HepG2 (cell line): ENCODE measurements around the gene TIPIN. TPM values are rescaled to one million over a fixed set of nuclear protein-coding genes. Genes with fewer than 3 reads are reported as not detected.

Experiments used
- ATAC-seq: fragments of 200-7000 bp; cut with Tn5 transposase; 3 replicates; pipeline ENCODE4 v1.9.1; 2020; ENCODE audit warnings: mild to moderate bottlenecking, moderate library complexity
- BruUV-seq: library from RNA; stranded (reverse); fragments of 400-500 nt; replicated peaks from 2 replicates; lab custom pipeline; 2021; lab: Mats Ljungman, UMichigan
- CTCF ChIA-PET: fragments of 300-600 bp; formaldehyde crosslinking; extraction: SDS; loops from one replicate; lab custom pipeline; 2021; ENCODE audit warnings: low total read pairs, inconsistent platforms, low intra/inter-chr PET ratio; lab: Yijun Ruan, JAX
- POLR2A ChIA-PET: fragments of 350-600 bp; sonication (Branson Sonifier 250); formaldehyde crosslinking; loops from one replicate; lab custom pipeline; 2020; ENCODE audit warnings: antibody characterized with exemption, inconsistent platforms; lab: Yijun Ruan, JAX
- DNase-seq: peaks from one replicate; pipeline ENCODE4 v3.0.0-alpha.2; 2015; ENCODE audit warnings: low spot score
- FAIRE-seq: peaks from 3 replicates; lab custom pipeline; 2011; peaks lifted over from hg19 to GRCh38; lab: Jason Lieb, UNC
- H2AFZ ChIP-seq: one replicate; pipeline ENCODE4 v1.6.1; 2011; ENCODE audit warnings: low read length, inconsistent platforms
- H3K27ac ChIP-seq: fragments of 300-600 bp; 3 replicates; pipeline ENCODE4 v1.8.0; 2011; ENCODE audit warnings: mixed run types, mild to moderate bottlenecking, mixed read lengths, low read length, inconsistent platforms; ENCODE audit not compliant: insufficient read depth; ENCODE audit errors: extremely low read length
- H3K27me3 ChIP-seq, 2 experiments: fragments of 200-600 bp in 1 of 2; 2 replicates in 1 of 2; 3 replicates in 1 of 2; pipeline versions ENCODE4 v1.6.0 to v1.8.0; 2011; ENCODE audit warnings: low read length in 2 of 2, mild to moderate bottlenecking in 2 of 2, moderate library complexity in 2 of 2, inconsistent platforms in 1 of 2; ENCODE audit not compliant: insufficient read depth in 2 of 2, control insufficient read depth in 1 of 2
- H3K36me3 ChIP-seq, 2 experiments: fragments of 200-600 bp in 1 of 2; replicated peaks in 1 of 2; 2 replicates in 1 of 2; 3 replicates in 1 of 2; pipeline versions ENCODE4 v1.5.1 to v1.8.0; 2011; ENCODE audit warnings: low read length in 2 of 2, inconsistent platforms in 1 of 2; ENCODE audit not compliant: insufficient read depth in 2 of 2, control insufficient read depth in 1 of 2
- H3K4me1 ChIP-seq: 2 replicates; pipeline ENCODE4 v1.5.1; 2012; ENCODE audit warnings: low read length, inconsistent platforms; ENCODE audit not compliant: insufficient read depth
- H3K4me2 ChIP-seq: 2 replicates; pipeline ENCODE4 v1.6.0; 2011; ENCODE audit warnings: low read depth, low read length, inconsistent platforms
- H3K4me3 ChIP-seq, 3 experiments: fragments of 200-600 bp in 1 of 3; sonication (generic), shearing (Covaris generic) in 1 of 3; replicated peaks in 1 of 3; 2 replicates each; pipeline ENCODE4 v1.5.1; 2011 to 2016; ENCODE audit warnings: low read length in 3 of 3, inconsistent platforms in 2 of 3, low read depth in 2 of 3, mild to moderate bottlenecking in 2 of 3, control low read depth in 1 of 3, mixed read lengths in 1 of 3; ENCODE audit not compliant: insufficient read depth in 1 of 3
- H3K79me2 ChIP-seq: one replicate; pipeline ENCODE4 v1.6.1; 2011; ENCODE audit warnings: low read length, inconsistent platforms; ENCODE audit not compliant: insufficient read depth
- H3K9ac ChIP-seq: 2 replicates; pipeline ENCODE4 v1.6.0; 2011; ENCODE audit warnings: mild to moderate bottlenecking, low read depth, low read length, inconsistent platforms; ENCODE audit not compliant: insufficient read depth
- H3K9me3 ChIP-seq: 2 replicates; pipeline ENCODE4 v1.5.1; 2012; ENCODE audit warnings: mild to moderate bottlenecking, low read length
- H4K20me1 ChIP-seq: 2 replicates; pipeline ENCODE4 v1.6.0; 2011; ENCODE audit warnings: inconsistent platforms, mild to moderate bottlenecking, low read length, moderate library complexity; ENCODE audit not compliant: insufficient read depth
- CREM ChIP-seq, 2 experiments: sonication (generic) in 1 of 2; formaldehyde crosslinking in 1 of 2; IDR thresholded peaks; 2 replicates each; pipeline versions ENCODE4 v1.4.0 to v1.6.1; 2016 to 2020; ENCODE audit warnings: antibody characterized with exemption in 1 of 2, mild to moderate bottlenecking in 1 of 2, missing genetic modification reagents in 1 of 2
- FOXJ3 ChIP-seq: sonication (generic); formaldehyde crosslinking; IDR thresholded peaks from 2 replicates; pipeline ENCODE4 v1.4.0; 2020; ENCODE audit warnings: missing genetic modification reagents, mild to moderate bottlenecking, borderline replicate concordance
- HNRNPLL ChIP-seq: fragments of 200-400 bp; formaldehyde crosslinking; IDR thresholded peaks from 2 replicates; pipeline ENCODE4 v1.6.1; 2017; ENCODE audit warnings: mild to moderate bottlenecking, low read depth, low read length; ENCODE audit not compliant: poor library complexity, severe bottlenecking
- RELA ChIP-seq: sonication (generic); formaldehyde crosslinking; IDR thresholded peaks from 2 replicates; pipeline ENCODE4 v1.4.0; 2020; ENCODE audit warnings: missing genetic modification reagents
- SNAPC2 ChIP-seq: sonication (generic); formaldehyde crosslinking; IDR thresholded peaks from 2 replicates; pipeline ENCODE4 v1.8.1; 2022; ENCODE audit warnings: mild to moderate bottlenecking, missing genetic modification reagents
- TOPORS ChIP-seq: sonication (generic); formaldehyde crosslinking; IDR thresholded peaks from 2 replicates; pipeline ENCODE4 v1.8.0; 2023; ENCODE audit warnings: mild to moderate bottlenecking, missing genetic modification reagents
- ZFP82 ChIP-seq: sonication (generic); formaldehyde crosslinking; IDR thresholded peaks from 2 replicates; pipeline ENCODE4 v1.5.1; 2020; ENCODE audit warnings: mild to moderate bottlenecking, missing genetic modification reagents, borderline replicate concordance
- ZNF761 ChIP-seq: sonication (generic); formaldehyde crosslinking; conservative IDR thresholded peaks from 2 replicates; pipeline ENCODE4 v1.4.0; 2020; ENCODE audit warnings: mild to moderate bottlenecking, missing genetic modification reagents
- ZSCAN9 ChIP-seq: IDR thresholded peaks from 2 replicates; pipeline ENCODE4 v1.6.1; 2016; ENCODE audit warnings: borderline replicate concordance
- WGBS: methylation state at CpG from one replicate; pipeline ENCODE4 v1.1.6; 2017; ENCODE audit warnings: low lambda C conversion rate; 5-methylcytosine and 5-hydroxymethylcytosine counted together
- in situ Hi-C: cut with HindIII; loops from 2 replicates; pipeline ENCODE4 v1.10.0; 2017; ENCODE audit warnings: low pct_unique_long_range_greater_than_20kb; ENCODE audit not compliant: extremely low pct_ligation_motif_present
- intact Hi-C: fragments of 100-400 bp; cut with micrococcal nuclease; formaldehyde crosslinking; loops from one replicate; pipeline ENCODE4 v1.10.0; 2022; ENCODE audit not compliant: unreplicated experiment
- polyA plus RNA-seq, 8 experiments: library from polyadenylated mRNA; depleted of rRNA in 3 of 8; stranded (reverse) in 7 of 8; unstranded in 1 of 8; fragments of >200 nt; fragmentation: Illumina TruSeq in 4 of 8; extraction: Trizol in 4 of 8; gene quantifications; 2 replicates each; pipeline versions ENCODE4 v1.2.1 to v1.2.3, GENCODE V29; 2011 to 2016; ENCODE audit warnings: low read depth in 4 of 8, missing spikeins in 1 of 8, mixed read lengths in 1 of 8; ENCODE audit not compliant: insufficient read depth in 1 of 8
- total RNA-seq, 5 experiments: library from RNA; depleted of rRNA; stranded (reverse); fragments of >200 nt; fragmentation: Illumina TruSeq; extraction: Trizol; gene quantifications; 2 replicates each; pipeline ENCODE4 v1.2.3, GENCODE V29; 2016; ENCODE audit warnings: low read depth in 1 of 5
- TF ChIP-seq, protein P1 (sequence below): sonication (generic); formaldehyde crosslinking; IDR thresholded peaks from 2 replicates; pipeline ENCODE4 v1.4.0; 2020; ENCODE audit warnings: missing genetic modification reagents
- TF ChIP-seq, protein P2 (sequence below): sonication (generic); formaldehyde crosslinking; IDR thresholded peaks from 2 replicates; pipeline ENCODE4 v1.5.0; 2020; ENCODE audit warnings: mild to moderate bottlenecking, missing genetic modification reagents, moderate library complexity

TIPIN gene
- total and polyA plus RNA-seq, 2 of the 13 experiments (the other 11 are each of a cell fraction or from before 2014, with no cell fraction given), result 2.7 to 28.6 TPM

DNA sequence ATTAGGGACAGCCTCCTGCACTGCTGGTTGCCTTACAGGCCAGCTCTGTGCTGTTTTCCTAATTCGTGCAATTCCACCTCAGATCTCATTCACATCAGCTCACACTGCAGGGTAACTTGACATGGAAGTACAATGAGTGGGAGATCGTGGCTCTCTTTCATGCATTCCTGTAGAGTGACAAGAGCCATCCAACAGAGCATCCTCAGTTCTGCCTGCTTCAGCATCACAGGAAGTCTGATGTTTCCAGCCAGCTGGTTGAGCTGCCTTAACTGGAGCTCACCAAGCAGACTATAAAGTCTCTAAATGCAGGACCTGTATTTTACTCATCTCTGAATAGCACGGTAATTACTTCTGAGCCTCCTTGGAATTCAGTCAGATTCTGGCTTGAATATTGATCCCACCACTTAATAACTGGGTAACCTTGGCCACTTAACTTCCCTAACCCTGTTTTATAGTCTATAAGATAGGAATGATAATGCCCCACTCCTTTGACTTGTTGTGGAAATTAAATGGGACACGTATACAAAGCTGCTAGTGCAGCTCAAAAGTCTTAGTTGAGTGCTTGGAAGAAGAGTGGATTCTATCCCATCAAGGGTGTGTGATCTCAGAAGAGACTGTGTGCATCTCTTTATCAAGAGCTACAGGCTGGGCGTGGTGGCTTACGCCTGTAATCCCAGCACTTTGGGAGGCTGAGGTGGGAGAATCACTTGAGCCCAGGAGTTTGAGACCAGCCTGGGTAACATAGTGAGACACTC, 64.5 kb downstream of the TIPIN start:
- CTCF ChIA-PET, result no interaction called here
- Histone ChIP-seq H4K20me1 (no peaks in the 10 kb centered on the region), H3K27me3 (no peaks in the 10 kb centered on the region; a peak in 1 of 5 replicates), H2AFZ (no peak overlapping the region), H3K4me2 (peak overlapping the region; percentile 94), H3K27ac (no peak overlapping the region), H3K36me3 (no peaks in the 10 kb centered on the region; a peak in 1 of 5 replicates), H3K79me2 (peaks cover 29% of the 10 kb centered on the region), H3K4me1 (peaks cover 52% of the 10 kb centered on the region), H3K4me3 (peak overlapping the region in 1 of 3 experiments; percentile 82; a peak in 1 of 6 replicates), H3K9ac (peak overlapping the region; percentile 93; the same call in 1 of the 2 replicates), H3K9me3 (no peaks in the 10 kb centered on the region)
- WGBS, result 97% methylated on average over 5 of the region's 6 CpGs
- FAIRE-seq, result no peak
- in situ Hi-C loops, result no loop called here
- ATAC-seq, result no peak
- BruUV-seq, result no TSS peak
- POLR2A ChIA-PET, result no interaction called here
- intact Hi-C loops, result loop anchor here (10.0 kb wide), 1 partner anchor 93 kb away; the partner anchor contains the start of gene MAP2K1
- TF ChIP-seq ZNF761 (CRISPR knock-in tag), result no peak
- no peak for TF ChIP-seq HNRNPLL
- no peak for TF ChIP-seq ZSCAN9 (CRISPR knock-in tag)
- no peak for DNase-seq

GRCh38 chr15:66290518-66290917, 66.0 kb downstream of the TIPIN start:
- H3K4me3 ChIP-seq, result no peak overlapping the region
- in situ Hi-C loops, result no loop called here
- no peak for DNase-seq
- H3K27ac ChIP-seq, result no peak overlapping the region
- H3K36me3 ChIP-seq, result no peaks in the 10 kb centered on the region
- H2AFZ ChIP-seq, result no peak overlapping the region
- no peak overlapping the region for H3K4me2 ChIP-seq
- ChIA-PET POLR2A (no interaction called here), CTCF (no interaction called here)
- FAIRE-seq, result no peak
- BruUV-seq, result no TSS peak
- H3K9me3 ChIP-seq, result no peaks in the 10 kb centered on the region
- no peak overlapping the region for H3K9ac ChIP-seq
- no peaks in the 10 kb centered on the region for H4K20me1 ChIP-seq
- H3K4me1 ChIP-seq, result peaks cover 37% of the 10 kb centered on the region
- H3K79me2 ChIP-seq, result peaks cover 16% of the 10 kb centered on the region
- intact Hi-C loops, result loop anchor here (10.0 kb wide), 1 partner anchor 94 kb away; the partner anchor contains the start of gene MAP2K1
- H3K27me3 ChIP-seq, result no peaks in the 10 kb centered on the region; a peak in 1 of 5 replicates
- ATAC-seq, result no peak
- TF ChIP-seq ZFP82 (CRISPR knock-in tag) (no peak), FOXJ3 (CRISPR knock-in tag) (no peak), CREM (IDR thresholded peaks at IDR 0.05) (no peak), CREM (CRISPR knock-in tag; IDR thresholded peaks at IDR 0.05) (no peak), SNAPC2 (CRISPR knock-in tag) (no peak), RELA (CRISPR knock-in tag) (no peak), TOPORS (CRISPR knock-in tag) (no peak)
- TF ChIP-seq, protein P1, sequence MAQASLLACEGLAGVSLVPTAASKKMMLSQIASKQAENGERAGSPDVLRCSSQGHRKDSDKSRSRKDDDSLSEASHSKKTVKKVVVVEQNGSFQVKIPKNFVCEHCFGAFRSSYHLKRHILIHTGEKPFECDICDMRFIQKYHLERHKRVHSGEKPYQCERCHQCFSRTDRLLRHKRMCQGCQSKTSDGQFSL (CRISPR knock-in tag), result no peak
- TF ChIP-seq, protein P2, sequence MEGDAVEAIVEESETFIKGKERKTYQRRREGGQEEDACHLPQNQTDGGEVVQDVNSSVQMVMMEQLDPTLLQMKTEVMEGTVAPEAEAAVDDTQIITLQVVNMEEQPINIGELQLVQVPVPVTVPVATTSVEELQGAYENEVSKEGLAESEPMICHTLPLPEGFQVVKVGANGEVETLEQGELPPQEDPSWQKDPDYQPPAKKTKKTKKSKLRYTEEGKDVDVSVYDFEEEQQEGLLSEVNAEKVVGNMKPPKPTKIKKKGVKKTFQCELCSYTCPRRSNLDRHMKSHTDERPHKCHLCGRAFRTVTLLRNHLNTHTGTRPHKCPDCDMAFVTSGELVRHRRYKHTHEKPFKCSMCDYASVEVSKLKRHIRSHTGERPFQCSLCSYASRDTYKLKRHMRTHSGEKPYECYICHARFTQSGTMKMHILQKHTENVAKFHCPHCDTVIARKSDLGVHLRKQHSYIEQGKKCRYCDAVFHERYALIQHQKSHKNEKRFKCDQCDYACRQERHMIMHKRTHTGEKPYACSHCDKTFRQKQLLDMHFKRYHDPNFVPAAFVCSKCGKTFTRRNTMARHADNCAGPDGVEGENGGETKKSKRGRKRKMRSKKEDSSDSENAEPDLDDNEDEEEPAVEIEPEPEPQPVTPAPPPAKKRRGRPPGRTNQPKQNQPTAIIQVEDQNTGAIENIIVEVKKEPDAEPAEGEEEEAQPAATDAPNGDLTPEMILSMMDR (CRISPR knock-in tag), result no peak
